ENCODE results near the gene ZP1.
"Not testable (repeated sequence)": the region's sequence is repeated elsewhere in the genome, so short reads cannot be mapped to it uniquely, and the experiment has no call there.

Gene ZP1

DNA sequence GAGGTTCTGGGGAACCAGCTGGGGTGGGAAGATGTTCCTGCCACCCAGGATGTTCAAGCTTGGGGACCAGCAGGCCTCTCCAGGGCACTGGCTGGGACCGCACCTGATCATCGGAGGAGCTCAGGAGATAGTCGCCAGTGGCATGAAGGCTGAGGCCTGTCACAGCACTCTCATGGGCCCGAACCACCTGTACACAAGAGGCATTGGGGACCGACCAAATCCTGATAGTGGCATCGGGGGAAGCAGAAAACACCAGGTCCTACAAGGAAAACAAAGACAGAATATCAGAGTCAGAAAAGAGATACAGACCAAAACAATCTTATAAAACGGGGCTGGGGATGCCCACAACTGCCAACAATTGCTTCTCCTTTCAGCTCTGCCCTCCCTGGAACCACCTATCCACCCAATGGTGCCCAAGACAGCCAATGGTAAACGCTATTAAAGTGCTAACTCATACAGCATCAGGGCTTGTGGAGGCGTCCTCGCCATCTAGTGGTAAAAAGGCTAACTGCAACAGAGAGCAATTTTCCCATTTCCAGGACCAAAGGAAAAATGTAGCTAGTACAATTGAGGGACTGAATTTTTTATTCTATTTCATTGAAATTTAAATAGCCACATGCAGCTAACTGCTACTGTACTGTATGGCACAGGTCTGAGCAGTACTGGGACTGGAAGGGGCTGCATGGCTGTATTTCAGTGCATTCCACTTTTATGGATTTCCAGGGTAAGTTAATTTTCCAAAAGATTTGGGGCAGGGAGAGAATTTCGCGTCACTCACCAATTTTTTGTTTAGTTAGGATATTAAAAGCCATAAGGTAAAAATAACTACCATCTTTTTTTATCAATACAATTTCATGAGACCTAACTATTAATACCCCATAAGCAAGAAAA lies 31.9 kb downstream of the ZP1 start:
- Mint-ChIP-seq H3K27ac (peak overlapping the region; percentile 36), H3K27me3 (ENCODE audit: low read depth) (no peaks in the 10 kb centered on the region), H3K4me3 (no peak overlapping the region), H3K9me3 (no peaks in the 10 kb centered on the region), H3K4me1 (ENCODE audit: low read depth) (peaks cover 10% of the 10 kb centered on the region), H3K36me3 (ENCODE audit: low read depth) (peaks cover 59% of the 10 kb centered on the region)

DNA sequence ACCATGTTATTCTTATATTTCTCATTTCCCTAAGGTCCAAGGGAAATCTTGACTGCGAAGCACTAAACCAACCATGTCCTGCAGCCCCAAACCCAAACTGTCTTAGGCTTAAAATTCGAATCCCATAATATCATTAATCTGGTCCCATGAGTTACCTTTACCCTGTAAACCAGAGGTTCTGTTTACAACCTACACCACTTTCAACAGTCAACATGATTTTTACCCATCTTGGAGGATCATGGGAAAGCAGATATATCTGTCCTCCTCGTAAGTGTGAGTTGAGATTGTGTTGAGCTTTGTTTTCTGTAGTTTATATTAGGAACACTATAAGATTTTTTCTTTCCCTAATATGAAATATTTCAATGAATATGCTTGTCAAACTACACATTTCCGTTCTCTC lies 32.6 kb downstream of the ZP1 start:
- H3K27me3 Mint-ChIP-seq (ENCODE audit: low read depth), result no peaks in the 10 kb centered on the region
- peaks cover 57% of the 10 kb centered on the region for H3K36me3 Mint-ChIP-seq (ENCODE audit: low read depth)
- no peak overlapping the region for H3K4me3 Mint-ChIP-seq
- no peaks in the 10 kb centered on the region for H3K9me3 Mint-ChIP-seq
- no peak overlapping the region for H3K27ac Mint-ChIP-seq
- peaks cover 12% of the 10 kb centered on the region for H3K4me1 Mint-ChIP-seq (ENCODE audit: low read depth)

DNA sequence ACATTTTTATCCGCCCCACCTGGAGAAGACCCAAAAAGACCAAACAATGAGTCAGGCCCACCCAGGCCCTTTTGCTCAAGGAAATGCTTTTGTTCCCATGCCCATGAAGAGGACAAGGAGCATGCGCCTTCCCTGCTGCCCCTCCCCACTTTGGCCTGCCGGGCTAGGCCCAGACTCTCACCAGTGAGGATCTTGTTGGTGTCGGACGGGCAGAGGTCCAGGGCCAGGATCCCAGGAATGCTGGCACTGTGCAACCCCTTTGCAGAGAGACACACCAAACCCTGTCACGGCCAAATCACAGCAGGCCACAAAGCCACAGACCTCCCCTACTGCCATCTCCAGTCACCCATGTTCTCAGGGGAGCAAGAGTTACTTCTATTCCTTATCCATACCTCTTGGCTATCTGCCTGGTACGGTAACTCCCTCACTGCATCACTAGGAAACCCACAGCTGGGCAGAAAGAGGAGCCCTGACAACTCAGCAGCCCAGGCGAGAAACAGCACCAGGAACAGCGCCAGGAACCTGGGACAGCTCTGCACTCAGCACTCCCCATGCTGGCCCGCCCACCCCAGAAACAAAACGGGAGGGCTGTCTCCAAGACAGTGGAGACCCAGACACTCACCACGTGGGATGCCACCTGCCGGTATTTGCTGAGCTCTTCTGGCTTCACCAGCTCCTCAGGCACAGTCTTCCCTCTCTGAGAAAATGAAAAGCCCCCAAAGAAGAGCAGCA lies 33.5 kb downstream of the ZP1 start:
- Mint-ChIP-seq H3K4me3 (no peak overlapping the region), H3K27ac (no peak overlapping the region), H3K27me3 (ENCODE audit: low read depth) (no peaks in the 10 kb centered on the region), H3K9me3 (no peaks in the 10 kb centered on the region), H3K36me3 (ENCODE audit: low read depth) (peaks cover 52% of the 10 kb centered on the region), H3K4me1 (ENCODE audit: low read depth) (peaks cover 19% of the 10 kb centered on the region)

- Mint-ChIP-seq H3K4me1 (ENCODE audit: low read depth) (peaks cover 28% of the 10 kb centered on the region), H3K4me3 (no peak overlapping the region), H3K9me3 (no peaks in the 10 kb centered on the region), H3K27me3 (ENCODE audit: low read depth) (no peaks in the 10 kb centered on the region), H3K27ac (no peak overlapping the region), H3K36me3 (ENCODE audit: low read depth) (peaks cover 45% of the 10 kb centered on the region)
Observed at GRCh38 chr11:60902625-60903024, 35.3 kb downstream of the ZP1 start.

DNA sequence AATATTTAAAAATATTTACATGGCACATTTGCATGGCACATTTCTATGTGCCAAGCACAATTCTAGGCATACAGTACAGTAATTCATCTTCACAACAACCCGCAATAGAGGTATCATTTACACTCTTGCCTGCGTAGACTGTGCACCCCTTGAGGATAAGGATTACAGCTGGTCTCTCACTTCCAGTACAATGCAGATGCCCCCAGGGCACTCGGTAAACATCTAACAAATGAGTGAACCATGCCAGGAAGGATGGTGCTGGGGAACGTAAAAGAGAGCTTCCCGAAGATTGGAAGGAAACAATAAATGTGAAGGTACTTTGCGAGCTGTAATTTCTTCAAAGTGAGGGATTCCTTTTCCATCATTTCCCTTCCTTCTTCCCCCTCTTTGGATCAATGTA lies 37.7 kb downstream of the ZP1 start:
- peaks cover 26% of the 10 kb centered on the region for H3K36me3 Mint-ChIP-seq (ENCODE audit: low read depth)

GRCh38 chr11:60905551-60906113 lies 38.3 kb downstream of the ZP1 start:
- H3K27me3 Mint-ChIP-seq (ENCODE audit: low read depth), result peaks cover 9% of the 10 kb centered on the region
- peaks cover 30% of the 10 kb centered on the region for H3K4me1 Mint-ChIP-seq (ENCODE audit: low read depth)
- no peaks in the 10 kb centered on the region for H3K9me3 Mint-ChIP-seq
- peaks cover 24% of the 10 kb centered on the region for H3K36me3 Mint-ChIP-seq (ENCODE audit: low read depth)
- H3K4me3 Mint-ChIP-seq, result peak overlapping the region; percentile 87
- H3K27ac Mint-ChIP-seq, result peak overlapping the region; percentile 75

More for the DNA sequence above, 37.7 kb downstream of the ZP1 start:
- Mint-ChIP-seq H3K9me3 (no peaks in the 10 kb centered on the region), H3K27me3 (ENCODE audit: low read depth) (peaks cover 9% of the 10 kb centered on the region), H3K4me3 (peak overlapping the region; percentile 87), H3K27ac (peak overlapping the region; percentile 75), H3K4me1 (ENCODE audit: low read depth) (peaks cover 30% of the 10 kb centered on the region)

GRCh38 chr11:60906132-60906972 lies 39.0 kb downstream of the ZP1 start, which contains the start of gene PRPF19:
TSS of gene PRPF19 (minus strand) at chr11:60906585. CDS start at chr11:60906382, 203 bp downstream.
- no peaks in the 10 kb centered on the region for H3K9me3 Mint-ChIP-seq
- peak within 1 kb of the TSS; percentile 97 for H3K27ac Mint-ChIP-seq
- peaks cover 9% of the 10 kb centered on the region for H3K27me3 Mint-ChIP-seq (ENCODE audit: low read depth)
- peaks cover 35% of the 10 kb centered on the region for H3K4me1 Mint-ChIP-seq (ENCODE audit: low read depth)
- H3K36me3 Mint-ChIP-seq (ENCODE audit: low read depth), result peaks cover 19% of the 10 kb centered on the region
- peak within 1 kb of the TSS; percentile 87 for H3K4me3 Mint-ChIP-seq

- Mint-ChIP-seq H3K27ac (no peak overlapping the region), H3K4me1 (ENCODE audit: low read depth) (peaks cover 47% of the 10 kb centered on the region), H3K27me3 (ENCODE audit: low read depth) (peaks cover 9% of the 10 kb centered on the region), H3K36me3 (ENCODE audit: low read depth) (peaks cover 9% of the 10 kb centered on the region), H3K9me3 (no peaks in the 10 kb centered on the region), H3K4me3 (no peak overlapping the region)
Observed at GRCh38 chr11:60908803-60909202, 41.5 kb downstream of the ZP1 start.

- H3K4me1 Mint-ChIP-seq (ENCODE audit: low read depth), result peaks cover 42% of the 10 kb centered on the region
- not testable (repeated sequence) for H3K27me3 Mint-ChIP-seq (ENCODE audit: low read depth); H3K36me3 Mint-ChIP-seq (ENCODE audit: low read depth); H3K9me3 Mint-ChIP-seq; H3K4me3 Mint-ChIP-seq; H3K27ac Mint-ChIP-seq
Observed at GRCh38 chr11:60909680-60910280, 42.4 kb downstream of the ZP1 start.

DNA sequence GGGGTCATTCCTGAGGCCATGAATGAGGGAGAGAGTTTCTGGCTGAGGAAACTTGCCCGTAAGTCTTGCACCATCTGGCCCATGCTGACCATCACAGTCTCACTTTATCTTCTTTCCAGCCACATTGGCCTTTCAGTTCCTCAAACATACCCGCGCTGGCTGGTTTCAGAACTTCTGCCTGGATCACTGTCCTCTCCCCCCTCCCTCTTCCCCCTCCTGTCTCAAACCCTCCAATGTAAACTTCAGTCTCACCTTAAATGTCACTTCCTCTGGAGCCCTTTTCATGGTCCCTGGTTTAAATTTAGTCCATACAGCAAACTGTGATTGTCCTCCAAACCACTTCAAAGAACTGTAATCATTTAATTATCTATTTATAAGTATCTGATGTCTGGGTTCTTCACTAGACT lies 42.9 kb downstream of the ZP1 start:
- Mint-ChIP-seq H3K9me3 (no peaks in the 10 kb centered on the region), H3K36me3 (ENCODE audit: low read depth) (peaks cover under 1% of the 10 kb centered on the region), H3K4me1 (ENCODE audit: low read depth) (peaks cover 44% of the 10 kb centered on the region), H3K4me3 (no peak overlapping the region), H3K27me3 (ENCODE audit: low read depth) (peaks cover 9% of the 10 kb centered on the region), H3K27ac (no peak overlapping the region)

GRCh38 chr11:60910711-60911380 lies 43.5 kb downstream of the ZP1 start:
- Mint-ChIP-seq H3K4me1 (ENCODE audit: low read depth) (peaks cover 44% of the 10 kb centered on the region), H3K4me3 (no peak overlapping the region), H3K27ac (no peak overlapping the region), H3K9me3 (no peaks in the 10 kb centered on the region), H3K36me3 (ENCODE audit: low read depth) (peaks cover under 1% of the 10 kb centered on the region), H3K27me3 (ENCODE audit: low read depth) (peaks cover 9% of the 10 kb centered on the region)

GRCh38 chr11:60912223-60912850 lies 45.0 kb downstream of the ZP1 start:
- H3K36me3 Mint-ChIP-seq (ENCODE audit: low read depth), result peaks cover 4% of the 10 kb centered on the region
- peak overlapping the region; percentile 76 for H3K27ac Mint-ChIP-seq
- H3K9me3 Mint-ChIP-seq, result no peaks in the 10 kb centered on the region
- H3K4me1 Mint-ChIP-seq (ENCODE audit: low read depth), result peaks cover 45% of the 10 kb centered on the region
- H3K27me3 Mint-ChIP-seq (ENCODE audit: low read depth), result peaks cover 9% of the 10 kb centered on the region
- H3K4me3 Mint-ChIP-seq, result peak overlapping the region; percentile 41
